Stimulated activated naive CD4-positive, alpha-beta T cell (primary cell): Measurements from ENCODE around the gene RFT1.

Experiments
- DNase-seq, 6 experiments: peaks; one replicate each; lab custom pipeline; 2025; lab: John Stamatoyannopoulos, UW

Gene RFT1

GRCh38 chr3:53150247-53151085, 20.2 kb upstream of the RFT1 start:
- no peak for DNase-seq

DNA sequence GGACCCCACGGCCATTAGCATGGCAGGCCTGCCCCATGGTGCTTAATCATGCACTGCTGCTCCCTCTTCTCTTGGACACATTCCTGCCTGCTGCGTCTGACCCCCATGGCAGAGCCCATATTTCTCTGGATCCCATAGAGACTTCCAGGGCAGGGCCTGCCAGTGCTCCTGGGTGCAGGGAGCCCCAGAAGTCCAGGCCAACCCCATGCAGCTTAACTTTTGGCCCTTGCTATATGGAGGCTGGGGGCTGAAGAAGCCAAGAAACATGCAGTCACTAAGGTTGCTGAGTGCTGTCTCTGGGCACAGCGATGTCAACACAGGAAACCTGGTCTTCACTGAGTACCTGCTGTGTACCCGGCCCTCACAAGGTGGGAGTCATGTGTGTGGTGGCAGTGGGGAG, 19.5 kb upstream of the RFT1 start:
- no peak for DNase-seq

DNA sequence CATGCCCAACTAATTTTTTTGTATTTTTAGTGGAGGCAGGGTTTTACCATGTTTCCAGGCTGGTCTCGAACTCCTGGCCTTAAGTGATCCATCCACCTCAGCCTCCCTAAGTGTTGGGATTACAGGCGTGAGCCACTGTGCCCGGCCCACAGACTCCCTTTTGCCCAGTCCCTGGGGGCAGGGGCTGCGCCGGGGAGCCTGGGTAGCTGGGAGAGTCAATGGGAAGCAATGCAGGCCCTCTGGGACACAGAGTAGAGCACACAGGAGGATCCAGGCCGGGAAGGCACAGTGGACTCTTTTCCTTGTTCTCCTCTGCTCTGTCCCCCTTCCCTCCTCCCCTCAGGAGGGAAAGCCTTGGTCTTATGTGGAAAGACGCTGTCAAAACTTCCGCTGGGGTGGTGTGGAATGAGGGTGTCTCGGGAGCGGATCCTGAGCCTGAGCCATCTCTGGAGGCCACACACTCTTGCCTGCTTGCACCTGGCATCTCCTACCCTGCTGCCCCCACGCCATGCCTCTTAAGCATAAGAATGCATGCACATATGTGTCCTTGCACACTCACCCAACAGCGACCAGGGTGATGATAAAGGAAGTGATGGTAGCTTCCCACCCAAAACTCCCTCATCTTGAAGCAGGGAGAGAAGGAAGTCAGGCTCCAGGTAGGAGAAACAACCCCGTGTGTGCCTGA, 18.9 kb upstream of the RFT1 start:
- DNase-seq: no peak

DNA sequence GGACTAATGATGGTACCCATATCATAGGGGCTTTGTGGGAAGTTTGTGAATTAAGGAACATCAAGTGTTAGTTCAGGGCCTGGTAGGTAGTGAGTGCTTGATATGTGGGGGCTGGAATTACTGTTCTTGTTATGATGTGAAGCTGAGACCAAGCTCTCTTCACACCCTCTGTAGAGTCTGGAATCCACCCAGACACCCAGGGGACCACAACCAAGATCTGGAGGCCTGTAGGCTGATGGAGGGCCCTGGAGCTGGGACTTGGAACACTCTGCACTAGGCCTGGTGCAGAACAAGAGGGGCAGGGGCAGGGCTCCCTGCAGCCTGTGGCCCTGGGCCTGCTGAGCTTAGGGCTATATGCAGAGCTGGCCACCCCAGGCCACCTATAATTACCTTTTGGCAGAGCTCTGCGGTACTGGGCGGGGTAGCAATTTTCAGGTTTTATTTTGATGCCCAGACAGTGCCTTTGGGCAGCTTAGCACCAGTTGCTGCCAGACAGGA, 17.7 kb upstream of the RFT1 start:
- no peak for DNase-seq

DNA sequence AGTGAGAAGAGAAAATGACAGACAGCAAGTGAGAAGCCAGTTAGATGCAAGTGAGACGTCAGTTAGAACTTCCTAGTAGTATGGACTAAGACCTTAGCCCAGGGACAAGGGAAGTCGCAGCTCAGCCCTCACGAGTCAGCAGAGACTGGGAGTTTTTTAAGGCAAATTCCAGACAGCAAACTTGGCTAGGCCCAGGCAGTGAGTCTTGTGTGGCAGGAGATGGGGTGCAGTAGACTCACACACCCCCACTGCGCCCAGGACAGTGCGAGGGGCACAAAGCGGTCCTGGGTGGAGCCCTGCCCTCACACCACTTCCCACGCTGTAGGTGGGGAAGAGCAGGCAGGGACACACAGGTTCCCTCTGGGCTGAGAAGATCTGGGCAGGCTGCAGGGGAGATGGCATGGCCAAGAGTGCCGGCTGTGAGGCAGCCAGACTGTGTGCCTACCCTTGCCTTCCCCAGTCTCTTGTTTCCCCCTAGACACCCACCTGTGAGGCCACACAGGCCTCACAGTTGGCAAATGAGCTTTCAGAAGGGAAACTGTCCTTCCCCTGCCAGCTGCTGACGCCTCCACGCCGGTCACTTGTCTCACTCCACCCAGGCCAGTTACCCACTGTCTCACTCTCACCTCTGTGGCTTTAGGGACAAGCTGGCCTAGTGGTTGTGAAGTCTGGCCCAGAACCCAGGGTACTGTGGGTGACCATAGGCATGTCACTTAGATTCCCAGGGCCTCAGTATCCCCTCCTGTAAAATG, 17.1 kb upstream of the RFT1 start:
- no peak for DNase-seq

DNA sequence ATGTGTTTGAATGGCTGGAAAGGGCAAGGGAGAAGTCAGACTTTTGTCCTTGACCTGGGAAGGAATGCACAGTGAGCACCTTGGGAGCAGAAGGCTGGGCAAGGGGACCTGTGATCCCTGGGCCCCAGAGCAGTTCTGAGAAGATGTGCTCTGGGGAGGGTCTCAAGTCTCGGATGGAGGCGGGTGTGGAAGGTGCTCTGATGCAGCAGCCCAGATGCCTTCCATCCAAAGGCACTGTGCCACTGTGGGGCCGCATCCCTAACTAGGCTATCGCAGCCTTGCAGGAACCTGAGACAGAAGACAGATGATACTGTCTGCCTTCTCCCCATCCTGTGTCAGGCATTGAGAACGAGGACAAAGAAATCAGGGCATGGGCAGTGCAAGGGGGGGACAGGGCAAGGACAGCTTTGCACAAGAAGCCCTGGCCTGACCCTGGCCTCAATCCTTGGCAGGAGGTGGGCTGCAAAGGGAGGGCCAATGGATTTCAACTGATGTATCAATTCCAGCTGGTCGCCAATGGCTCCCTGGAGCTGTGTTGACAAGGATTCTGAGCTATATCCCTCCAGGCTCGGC, 16.2 kb upstream of the RFT1 start:
- no peak for DNase-seq

- DNase-seq: no peak
Observed at GRCh38 chr3:53145713-53146080, 15.5 kb upstream of the RFT1 start.

DNA sequence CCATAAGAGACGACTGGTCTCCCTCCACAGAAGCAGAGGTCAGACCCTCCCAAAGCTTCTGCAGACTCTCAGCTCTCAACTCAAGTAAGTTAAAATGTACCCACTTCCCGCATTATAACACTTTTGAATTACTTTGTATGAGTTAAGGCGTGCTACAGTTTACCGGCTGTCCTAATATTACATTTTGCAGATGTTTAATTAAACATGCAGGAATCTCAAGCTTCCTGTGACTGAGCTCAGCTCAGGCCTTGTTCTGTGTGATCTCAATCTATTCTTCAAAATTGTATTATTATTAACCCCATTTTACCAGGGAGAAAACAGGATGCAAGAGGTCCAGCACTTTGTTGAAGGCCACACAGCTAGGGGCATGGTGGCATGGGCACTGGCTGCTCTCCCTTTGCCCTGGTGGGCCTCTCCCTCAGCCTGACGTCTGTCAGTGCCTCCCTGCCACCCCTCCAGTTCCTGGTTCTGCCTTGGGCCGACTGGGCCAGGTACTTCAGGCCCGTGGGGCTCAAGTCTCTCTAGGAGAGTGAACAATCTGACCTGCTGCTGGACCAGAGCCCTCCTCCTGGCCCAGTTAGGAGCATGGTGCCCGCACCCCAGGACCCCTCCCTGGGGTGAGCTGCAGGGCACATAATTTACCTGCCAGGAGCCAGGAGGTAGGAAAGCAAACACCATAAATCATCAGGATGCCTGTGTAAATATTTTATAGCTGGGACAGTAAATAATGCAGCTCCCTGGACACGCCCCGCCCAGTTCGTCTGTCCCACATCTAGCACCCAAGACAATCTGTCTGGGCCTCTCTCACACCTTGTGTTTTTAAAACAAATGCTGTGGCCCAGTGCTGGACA, 14.9 kb upstream of the RFT1 start:
- DNase-seq: no peak

- DNase-seq: no peak
Observed at GRCh38 chr3:53144446-53144845, 14.2 kb upstream of the RFT1 start.

DNA sequence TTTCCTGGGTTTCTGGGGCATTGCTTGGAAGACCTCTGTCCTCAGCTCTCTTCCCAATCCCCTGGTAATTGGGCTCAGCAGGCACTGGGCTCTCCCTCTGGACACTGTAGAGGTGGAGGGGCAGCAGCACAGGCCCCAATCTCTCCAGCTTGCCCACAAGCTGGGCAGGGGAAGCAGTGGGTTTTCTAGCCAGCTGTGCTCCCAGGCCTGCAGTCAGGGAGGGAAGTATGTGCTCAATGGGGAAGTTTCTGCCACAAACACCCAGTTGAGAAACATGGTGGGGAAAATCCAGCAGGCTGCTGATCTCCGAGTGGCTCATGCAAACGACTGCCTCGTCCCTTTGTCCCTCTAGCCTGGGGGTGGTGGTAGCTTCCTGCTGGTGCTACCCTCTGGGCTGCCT, 12.8 kb upstream of the RFT1 start:
- DNase-seq: no peak

- DNase-seq: no peak
Observed at GRCh38 chr3:53140847-53141845, 10.9 kb upstream of the RFT1 start.

DNA sequence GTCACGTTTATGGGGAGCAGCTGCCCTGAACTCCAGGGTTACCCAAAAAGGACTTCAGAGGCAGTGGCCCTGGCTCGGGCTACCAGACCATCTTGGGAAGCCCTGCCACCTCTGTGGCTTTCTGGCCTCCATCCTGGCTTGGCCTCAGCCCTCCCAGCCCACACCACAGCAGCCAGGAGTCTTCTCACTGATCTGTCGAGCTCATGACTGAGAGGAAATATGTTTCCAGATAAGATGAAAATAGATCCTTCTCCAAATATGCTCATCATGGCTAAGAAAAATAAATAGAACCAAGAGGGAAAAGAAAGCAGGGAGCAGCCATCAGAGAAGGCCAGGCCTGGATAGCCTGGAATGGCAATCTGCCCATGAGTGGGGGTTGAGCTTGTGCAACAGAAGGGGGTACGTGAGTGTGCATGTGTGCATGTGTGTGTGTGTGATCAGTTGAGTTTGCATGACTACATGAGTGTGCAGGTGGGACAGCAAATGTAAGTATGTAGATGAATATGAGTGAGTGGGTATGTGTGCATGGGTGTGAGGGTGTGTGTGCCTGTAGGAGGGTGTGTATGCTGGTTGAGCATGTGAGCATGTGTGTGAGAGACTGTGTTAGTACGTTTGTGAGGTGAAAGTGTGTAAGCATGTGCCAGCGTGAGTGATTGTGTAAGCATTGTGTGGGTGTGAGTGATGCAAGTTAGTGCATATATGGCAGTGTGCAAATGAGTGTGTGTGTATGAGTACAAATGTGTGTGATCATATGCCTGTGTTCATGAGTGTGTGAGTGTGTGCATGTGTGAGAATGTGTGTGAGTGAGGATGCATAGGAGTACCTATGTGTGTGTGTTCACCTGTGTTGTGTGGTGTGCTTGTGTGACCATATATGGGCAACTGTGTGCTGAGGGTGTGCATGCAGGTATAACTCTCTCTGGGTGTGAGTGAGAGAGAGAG, 9.9 kb upstream of the RFT1 start:
- no peak for DNase-seq

DNA sequence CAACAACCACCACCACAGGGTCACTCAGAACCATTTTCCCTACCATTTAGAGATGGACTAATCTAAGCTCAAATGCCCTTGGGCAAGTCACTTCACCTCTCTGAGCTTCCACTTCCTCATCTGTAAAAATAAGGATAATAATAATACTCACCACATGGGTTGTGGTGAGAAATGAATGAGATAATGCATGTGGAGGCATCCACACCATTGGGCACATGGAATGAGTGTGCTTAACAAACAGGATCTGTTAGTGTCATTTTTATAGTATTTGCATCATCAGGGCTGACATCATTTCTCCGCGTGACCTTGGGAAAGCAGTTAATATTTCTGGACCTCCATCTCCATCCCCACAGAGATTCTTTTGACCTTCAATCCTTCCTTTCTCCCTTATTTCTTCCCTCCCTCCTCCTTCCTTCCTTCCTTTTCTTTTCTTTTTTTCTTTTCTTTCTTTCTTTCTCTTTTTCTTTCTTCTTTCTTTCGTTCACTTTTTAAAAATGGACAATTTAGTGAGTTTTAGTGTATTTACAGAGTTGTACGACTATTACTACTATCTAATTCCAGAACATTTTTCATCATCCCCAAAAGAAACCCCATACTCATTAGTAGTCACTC, 7.7 kb upstream of the RFT1 start:
- no peak for DNase-seq

DNA sequence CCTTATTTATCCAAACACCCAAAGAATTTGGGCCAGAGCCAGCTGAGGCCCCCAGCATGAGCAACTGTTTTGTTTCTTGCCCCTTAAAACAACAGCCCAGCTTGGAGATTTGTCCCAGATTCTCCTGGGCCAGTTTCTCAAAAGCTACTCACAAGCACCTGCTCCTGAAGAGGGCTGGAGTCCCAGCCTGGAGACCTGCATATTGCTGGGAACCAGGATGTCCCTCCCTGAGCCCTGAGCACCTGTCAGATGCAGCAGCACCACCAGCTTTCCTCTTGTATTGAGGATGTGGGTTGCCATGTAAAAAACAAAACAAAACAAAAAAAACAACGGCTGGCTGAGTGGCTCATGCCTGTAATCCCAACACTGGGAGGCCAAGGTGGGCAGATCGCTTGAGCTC, 7.0 kb upstream of the RFT1 start:
- no peak for DNase-seq

GRCh38 chr3:53134631-53135232, 4.5 kb upstream of the RFT1 start:
- DNase-seq: peak in 5 of 6 experiments; percentile 10 to 37 (median 31)

- no peak for DNase-seq
Observed at GRCh38 chr3:53132347-53132746, 2.1 kb upstream of the RFT1 start.

GRCh38 chr3:53131096-53131495, 861 bp upstream of the RFT1 start:
- no peak for DNase-seq

DNA sequence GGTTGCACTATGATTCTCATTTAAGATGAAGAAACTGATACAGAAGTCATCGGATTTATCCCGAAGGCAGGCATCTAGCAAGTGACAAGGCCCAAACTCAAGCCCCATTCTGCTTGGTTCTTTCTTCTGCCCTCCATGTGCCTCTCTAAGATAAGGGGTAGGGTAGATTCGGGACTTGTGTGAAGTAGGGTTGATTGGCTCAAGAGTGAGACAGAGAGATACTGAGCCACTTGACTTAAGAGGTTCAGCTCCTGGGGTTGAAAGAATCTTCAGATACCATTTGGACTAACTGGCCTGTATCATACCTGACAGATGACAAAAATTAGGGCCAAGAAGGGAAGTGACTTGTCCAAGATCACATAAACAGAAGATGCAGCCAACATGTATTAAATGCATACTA, 891 bp downstream of the RFT1 start:
- DNase-seq: peak in 1 of 6 experiments; percentile 20
